ENCODE measurements around the gene KISS1R. TPM values are rescaled to one million over a fixed set of nuclear protein-coding genes. Genes with fewer than 3 reads are reported as not detected.

The KISS1R gene
- total RNA-seq, 4 donors from 2014 or later, result not detected

- no peaks in the 10 kb centered on the region for H3K36me3 ChIP-seq
- peak overlapping the region in 3 of 4 donors; percentile 57 to 63 (median 61) for H3K27ac ChIP-seq
- in situ Hi-C loops (cut with MboI; ENCODE audit: low pct_ligation_motif_present in 1 of 4, low pct_unique_long_range_greater_than_20kb in 1 of 4, low sequenced_read_pairs in 3 of 4) (no loop called here), intact Hi-C loops (cut with DNase I; ENCODE audit: low total_unique reads) (no loop called here)
- peaks cover 20 to 43% (median 25%) of the 10 kb centered on the region in 4 donors for H3K4me1 ChIP-seq
- no peaks in the 10 kb centered on the region for H3K9me3 ChIP-seq
- H3K27me3 ChIP-seq, result peaks cover 4% of the 10 kb centered on the region
- WGBS, 2 donors (ENCODE audit: low coverage in 1 of 2), result 50% methylated on average over 29 of the region's 33 CpGs; no CpG with 5 or more reads in 1 of the 2 donors
- no peak for DNase-seq
- no peak for TF ChIP-seq POLR2A (IDR thresholded peaks at IDR 0.05)
- peak overlapping the region in 2 of 4 donors; percentile 17 to 31 for H3K4me3 ChIP-seq
Measured at GRCh38 chr19:953445-954271, 36.5 kb downstream of the KISS1R start.

GRCh38 chr19:954272-954671, 37.1 kb downstream of the KISS1R start:
- Histone ChIP-seq H3K36me3 (no peaks in the 10 kb centered on the region), H3K4me3 (no peak overlapping the region), H3K27me3 (peaks cover 4% of the 10 kb centered on the region), H3K27ac (no peak overlapping the region), H3K4me1 (peaks cover 20 to 43% (median 25%) of the 10 kb centered on the region in 4 donors), H3K9me3 (no peaks in the 10 kb centered on the region)
- in situ Hi-C loops (cut with MboI; ENCODE audit: low pct_ligation_motif_present in 1 of 4, low pct_unique_long_range_greater_than_20kb in 1 of 4, low sequenced_read_pairs in 3 of 4), result no loop called here
- DNase-seq, result no peak
- WGBS, 2 donors (ENCODE audit: low coverage in 1 of 2), result 74% methylated on average over 14 of the region's 14 CpGs; no CpG with 5 or more reads in 1 of the 2 donors
- TF ChIP-seq POLR2A (IDR thresholded peaks at IDR 0.05), result no peak
- TF ChIP-seq EP300 (IDR thresholded peaks at IDR 0.05; ENCODE audit: low read depth), result no peak
- no peak for TF ChIP-seq CTCF (IDR thresholded peaks at IDR 0.05)
- TF ChIP-seq POLR2AphosphoS5 (IDR thresholded peaks at IDR 0.05), result no peak
- intact Hi-C loops (cut with DNase I; ENCODE audit: low total_unique reads), result no loop called here

- in situ Hi-C loops (cut with MboI; ENCODE audit: low pct_ligation_motif_present in 1 of 4, low pct_unique_long_range_greater_than_20kb in 1 of 4, low sequenced_read_pairs in 3 of 4), result no loop called here
- no peak for TF ChIP-seq POLR2A (IDR thresholded peaks at IDR 0.05)
- TF ChIP-seq CTCF (IDR thresholded peaks at IDR 0.05), result no peak
- no peak for TF ChIP-seq POLR2AphosphoS5 (IDR thresholded peaks at IDR 0.05)
- TF ChIP-seq EP300 (IDR thresholded peaks at IDR 0.05; ENCODE audit: low read depth), result no peak
- Histone ChIP-seq H3K4me1 (peaks cover 20 to 43% (median 25%) of the 10 kb centered on the region in 4 donors), H3K27ac (no peak overlapping the region), H3K9me3 (no peaks in the 10 kb centered on the region), H3K4me3 (no peak overlapping the region), H3K27me3 (peaks cover 4% of the 10 kb centered on the region), H3K36me3 (no peaks in the 10 kb centered on the region)
- WGBS, 2 donors (ENCODE audit: low coverage in 1 of 2), result 72% methylated on average over 43 of the region's 43 CpGs; no CpG with 5 or more reads in 1 of the 2 donors
- intact Hi-C loops (cut with DNase I; ENCODE audit: low total_unique reads), result no loop called here
- DNase-seq, result peak; percentile 51
Measured at GRCh38 chr19:954672-955494, 37.8 kb downstream of the KISS1R start.

GRCh38 chr19:955803-956765, 39.0 kb downstream of the KISS1R start:
- no peak overlapping the region for H3K27ac ChIP-seq
- peaks cover 4% of the 10 kb centered on the region for H3K27me3 ChIP-seq
- no peak overlapping the region for H3K4me3 ChIP-seq
- TF ChIP-seq EP300 (IDR thresholded peaks at IDR 0.05; ENCODE audit: low read depth) (no peak), POLR2AphosphoS5 (IDR thresholded peaks at IDR 0.05) (no peak), POLR2A (IDR thresholded peaks at IDR 0.05) (no peak), CTCF (IDR thresholded peaks at IDR 0.05) (no peak)
- peak; percentile 41 for DNase-seq
- H3K4me1 ChIP-seq, result peaks cover 20 to 43% (median 25%) of the 10 kb centered on the region in 4 donors
- no peaks in the 10 kb centered on the region for H3K36me3 ChIP-seq
- in situ Hi-C loops (cut with MboI; ENCODE audit: low pct_ligation_motif_present in 1 of 4, low pct_unique_long_range_greater_than_20kb in 1 of 4, low sequenced_read_pairs in 3 of 4), result no loop called here
- H3K9me3 ChIP-seq, result no peaks in the 10 kb centered on the region
- 60 to 71% methylated on average over 1 to 53 of the region's 55 CpGs for WGBS, 2 donors (ENCODE audit: low coverage in 1 of 2)
- intact Hi-C loops (cut with DNase I; ENCODE audit: low total_unique reads), result no loop called here
